ENCODE data around the gene TREH. TPM values are rescaled to one million over a fixed set of nuclear protein-coding genes. Genes with fewer than 3 reads are reported as not detected.
"Not testable (repeated sequence)": the region's sequence is repeated elsewhere in the genome, so short reads cannot be mapped to it uniquely, and the experiment has no call there.

Gene TREH
- 0.11 TPM in 1 of 3 replicates, not detected in the others for total RNA-seq

DNA sequence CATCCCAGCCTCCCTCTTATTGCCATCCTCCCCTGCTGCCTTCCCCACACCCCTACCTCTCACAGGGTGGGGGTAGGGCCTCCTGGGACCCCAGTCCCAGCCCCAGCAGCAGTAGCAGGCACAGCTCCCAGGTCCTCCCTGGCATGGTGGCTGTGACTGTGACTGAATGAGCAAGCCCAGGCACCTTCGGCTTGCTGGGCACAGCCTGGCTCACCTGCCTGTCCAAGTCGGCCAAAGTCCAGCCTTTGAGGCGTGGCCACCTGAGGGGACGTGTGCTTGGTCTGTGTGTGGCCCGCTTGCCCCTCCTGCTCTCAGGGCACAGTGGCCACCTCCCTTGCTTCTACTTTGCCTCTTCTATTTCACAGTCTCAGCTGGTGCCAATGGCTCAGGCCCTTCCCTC lies at the start of gene TREH:
Gene TREH (minus strand): TSS at position 168 of the 400 bp plus-strand sequence. CDS start 23 bp downstream, at position 145.
- TF ChIP-seq, protein P1, sequence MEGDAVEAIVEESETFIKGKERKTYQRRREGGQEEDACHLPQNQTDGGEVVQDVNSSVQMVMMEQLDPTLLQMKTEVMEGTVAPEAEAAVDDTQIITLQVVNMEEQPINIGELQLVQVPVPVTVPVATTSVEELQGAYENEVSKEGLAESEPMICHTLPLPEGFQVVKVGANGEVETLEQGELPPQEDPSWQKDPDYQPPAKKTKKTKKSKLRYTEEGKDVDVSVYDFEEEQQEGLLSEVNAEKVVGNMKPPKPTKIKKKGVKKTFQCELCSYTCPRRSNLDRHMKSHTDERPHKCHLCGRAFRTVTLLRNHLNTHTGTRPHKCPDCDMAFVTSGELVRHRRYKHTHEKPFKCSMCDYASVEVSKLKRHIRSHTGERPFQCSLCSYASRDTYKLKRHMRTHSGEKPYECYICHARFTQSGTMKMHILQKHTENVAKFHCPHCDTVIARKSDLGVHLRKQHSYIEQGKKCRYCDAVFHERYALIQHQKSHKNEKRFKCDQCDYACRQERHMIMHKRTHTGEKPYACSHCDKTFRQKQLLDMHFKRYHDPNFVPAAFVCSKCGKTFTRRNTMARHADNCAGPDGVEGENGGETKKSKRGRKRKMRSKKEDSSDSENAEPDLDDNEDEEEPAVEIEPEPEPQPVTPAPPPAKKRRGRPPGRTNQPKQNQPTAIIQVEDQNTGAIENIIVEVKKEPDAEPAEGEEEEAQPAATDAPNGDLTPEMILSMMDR (IDR thresholded peaks at IDR 0.05; ENCODE audit: unreplicated experiment), result no peak

GRCh38 chr11:118728112-118728511 lies 48.7 kb upstream of the TREH start:
- not testable (repeated sequence) for H3K36me3 Mint-ChIP-seq; H3K27me3 Mint-ChIP-seq (ENCODE audit: low read depth); H3K4me3 Mint-ChIP-seq; H3K27ac Mint-ChIP-seq; DNase-seq (ENCODE audit: low spot score in 2 of 2, unreplicated experiment in 2 of 2)
- peaks cover 22% of the 10 kb centered on the region for H3K9me3 Mint-ChIP-seq
- peaks cover 30% of the 10 kb centered on the region for H3K4me1 Mint-ChIP-seq

More for the DNA sequence above, at the start of gene TREH:
- Mint-ChIP-seq H3K4me1 (no peaks in the 10 kb centered on the region), H3K9me3 (peaks cover 3% of the 10 kb centered on the region), H3K27ac (no peak within 1 kb of the TSS), H3K27me3 (ENCODE audit: low read depth) (no peaks in the 10 kb centered on the region), H3K36me3 (no peaks in the 10 kb centered on the region), H3K4me3 (no peak within 1 kb of the TSS)
- DNase-seq (ENCODE audit: low spot score in 2 of 2, unreplicated experiment in 2 of 2), result no peak

GRCh38 chr11:118727721-118728066 lies 48.2 kb upstream of the TREH start:
- not testable (repeated sequence) for H3K27ac Mint-ChIP-seq; DNase-seq (ENCODE audit: low spot score in 2 of 2, unreplicated experiment in 2 of 2); H3K4me3 Mint-ChIP-seq; H3K36me3 Mint-ChIP-seq; H3K27me3 Mint-ChIP-seq (ENCODE audit: low read depth)
- peaks cover 22% of the 10 kb centered on the region for H3K9me3 Mint-ChIP-seq
- H3K4me1 Mint-ChIP-seq, result peaks cover 30% of the 10 kb centered on the region

- not testable (repeated sequence) for H3K36me3 Mint-ChIP-seq; H3K4me3 Mint-ChIP-seq; H3K27me3 Mint-ChIP-seq (ENCODE audit: low read depth); DNase-seq (ENCODE audit: low spot score in 2 of 2, unreplicated experiment in 2 of 2); H3K27ac Mint-ChIP-seq
- H3K9me3 Mint-ChIP-seq, result peaks cover 22% of the 10 kb centered on the region
- peaks cover 30% of the 10 kb centered on the region for H3K4me1 Mint-ChIP-seq
Measured at GRCh38 chr11:118727001-118727720, 47.7 kb upstream of the TREH start.

GRCh38 chr11:118721478-118722015 lies 42.1 kb upstream of the TREH start:
- not testable (repeated sequence) for H3K9me3 Mint-ChIP-seq; H3K27me3 Mint-ChIP-seq (ENCODE audit: low read depth); H3K4me3 Mint-ChIP-seq; H3K27ac Mint-ChIP-seq; DNase-seq (ENCODE audit: low spot score in 2 of 2, unreplicated experiment in 2 of 2); H3K36me3 Mint-ChIP-seq
- H3K4me1 Mint-ChIP-seq, result peaks cover 55% of the 10 kb centered on the region

- not testable (repeated sequence) for H3K36me3 Mint-ChIP-seq; DNase-seq (ENCODE audit: low spot score in 2 of 2, unreplicated experiment in 2 of 2); H3K27me3 Mint-ChIP-seq (ENCODE audit: low read depth); H3K9me3 Mint-ChIP-seq
- peak overlapping the region; percentile 52 for H3K4me3 Mint-ChIP-seq
- peak overlapping the region; percentile 92 for H3K27ac Mint-ChIP-seq
- peaks cover 54% of the 10 kb centered on the region for H3K4me1 Mint-ChIP-seq
Measured at GRCh38 chr11:118720740-118721139, 41.3 kb upstream of the TREH start.

- not testable (repeated sequence) for H3K27me3 Mint-ChIP-seq (ENCODE audit: low read depth); H3K36me3 Mint-ChIP-seq
Measured at GRCh38 chr11:118720078-118720477, 40.6 kb upstream of the TREH start.

GRCh38 chr11:118718562-118718961 lies 39.1 kb upstream of the TREH start:
- Mint-ChIP-seq H3K4me1 (peaks cover 56% of the 10 kb centered on the region), H3K27ac (peak overlapping the region; percentile 32)
- H3K4me3 Mint-ChIP-seq; H3K9me3 Mint-ChIP-seq; H3K36me3 Mint-ChIP-seq; H3K27me3 Mint-ChIP-seq (ENCODE audit: low read depth); DNase-seq (ENCODE audit: low spot score in 2 of 2, unreplicated experiment in 2 of 2): not testable (repeated sequence)

More at GRCh38 chr11:118720078-118720477, 40.6 kb upstream of the TREH start:
- Mint-ChIP-seq H3K4me1 (peaks cover 55% of the 10 kb centered on the region), H3K27ac (peak overlapping the region; percentile 45), H3K4me3 (peak overlapping the region; percentile 14)
- not testable (repeated sequence) for DNase-seq (ENCODE audit: low spot score in 2 of 2, unreplicated experiment in 2 of 2); H3K9me3 Mint-ChIP-seq

GRCh38 chr11:118717733-118718132 lies 38.3 kb upstream of the TREH start:
- Mint-ChIP-seq H3K4me1 (peaks cover 56% of the 10 kb centered on the region), H3K27ac (peak overlapping the region; percentile 32)
- not testable (repeated sequence) for DNase-seq (ENCODE audit: low spot score in 2 of 2, unreplicated experiment in 2 of 2); H3K4me3 Mint-ChIP-seq; H3K9me3 Mint-ChIP-seq; H3K36me3 Mint-ChIP-seq; H3K27me3 Mint-ChIP-seq (ENCODE audit: low read depth)

DNA sequence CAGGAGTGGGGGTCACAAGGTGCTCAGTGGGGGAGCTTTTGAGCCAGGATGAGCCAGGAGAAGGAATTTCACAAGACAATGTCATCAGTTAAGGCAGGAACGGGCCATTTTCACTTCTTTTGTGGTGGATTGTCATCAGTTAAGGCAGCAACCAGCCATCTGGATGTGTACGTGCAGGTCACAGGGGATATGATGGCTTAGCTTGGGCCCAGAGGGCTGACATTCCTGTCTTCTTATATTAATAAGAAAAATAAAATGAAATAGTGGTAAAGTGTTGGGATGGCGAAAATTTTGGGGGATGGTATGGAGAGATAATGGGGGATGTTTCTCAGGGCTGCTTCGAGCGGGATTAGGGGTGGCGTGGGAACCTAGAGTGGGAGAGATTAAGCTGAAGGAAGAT lies 37.8 kb upstream of the TREH start:
- H3K27me3 Mint-ChIP-seq (ENCODE audit: low read depth); H3K4me3 Mint-ChIP-seq; H3K9me3 Mint-ChIP-seq; H3K36me3 Mint-ChIP-seq; DNase-seq (ENCODE audit: low spot score in 2 of 2, unreplicated experiment in 2 of 2): not testable (repeated sequence)
- Mint-ChIP-seq H3K4me1 (peaks cover 56% of the 10 kb centered on the region), H3K27ac (peak overlapping the region; percentile 64)

All from mesothelial cell of epicardium (in vitro differentiated cells).